WTC11 (cell line): ENCODE measurements around the gene IL4R. TPM values are rescaled to one million over a fixed set of nuclear protein-coding genes. Genes with fewer than 3 reads are reported as not detected.

Experiments used
- ATAC-seq: fragments of 200-7000 bp; cut with Tn5 transposase; 2 replicates; pipeline ENCODE4 v1.10.0; 2021; ENCODE audit warnings: mild to moderate bottlenecking, moderate library complexity
- CTCF ChIA-PET: fragments of 300-600 bp; sonication (Branson Sonifier 250); formaldehyde crosslinking; loops from one replicate; lab custom pipeline; 2021; ENCODE audit warnings: antibody characterized with exemption; lab: Charles Lee
- POLR2A ChIA-PET: fragments of 350-600 bp; sonication (Branson Sonifier 250); formaldehyde crosslinking; loops from one replicate; lab custom pipeline; 2021; ENCODE audit warnings: antibody characterized with exemption; lab: Charles Lee
- DNase-seq: peaks from one replicate; pipeline ENCODE4 v3.0.0; 2021; ENCODE audit warnings: low spot score
- H3K27ac Mint-ChIP-seq: 2 replicates; pipeline ENCODE4 v1.8.0; 2021; ENCODE audit warnings: mixed read lengths
- H3K27me3 Mint-ChIP-seq: 2 replicates; pipeline ENCODE4 v1.8.0; 2021; ENCODE audit warnings: low read depth, mild to moderate bottlenecking, moderate library complexity, mixed read lengths
- H3K36me3 Mint-ChIP-seq: 2 replicates; pipeline ENCODE4 v1.8.0; 2021; ENCODE audit warnings: mixed read lengths
- H3K4me1 Mint-ChIP-seq: 2 replicates; pipeline ENCODE4 v1.8.0; 2022; ENCODE audit warnings: mixed read lengths
- H3K4me3 Mint-ChIP-seq: 2 replicates; pipeline ENCODE4 v1.8.0; 2021; ENCODE audit warnings: mild to moderate bottlenecking, moderate library complexity, mixed read lengths
- H3K9me3 Mint-ChIP-seq: 2 replicates; pipeline ENCODE4 v1.8.0; 2021; ENCODE audit warnings: mixed read lengths
- AR ChIP-seq: fragments of 250-450 bp; sonication (Bioruptor Pico); IDR thresholded peaks from 2 replicates; pipeline ENCODE4 v1.9.0; 2021; ENCODE audit warnings: mild to moderate bottlenecking
- CBFB ChIP-seq: sonication (generic); formaldehyde crosslinking; IDR thresholded peaks from 2 replicates; pipeline ENCODE4 v1.8.1; 2022; ENCODE audit warnings: mild to moderate bottlenecking, low read depth, missing genetic modification reagents
- E2F1 ChIP-seq: sonication (generic); formaldehyde crosslinking; IDR thresholded peaks from 2 replicates; pipeline ENCODE4 v1.8.0; 2022; ENCODE audit warnings: mild to moderate bottlenecking, missing genetic modification reagents
- EMX1 ChIP-seq: fragments of 250-450 bp; sonication (Bioruptor Pico); IDR thresholded peaks from 2 replicates; pipeline ENCODE4 v1.8.0; 2021; ENCODE audit warnings: mild to moderate bottlenecking
- ERG ChIP-seq: fragments of 250-450 bp; sonication (Bioruptor Pico); IDR thresholded peaks from 2 replicates; pipeline ENCODE4 v1.8.0; 2021; ENCODE audit warnings: mild to moderate bottlenecking
- FOXP4 ChIP-seq: sonication (generic); formaldehyde crosslinking; IDR thresholded peaks from 2 replicates; pipeline ENCODE4 v1.8.0; 2022; ENCODE audit warnings: mild to moderate bottlenecking, missing genetic modification reagents
- GTF2I ChIP-seq: fragments of 250-450 bp; sonication (Bioruptor Pico); conservative IDR thresholded peaks from 2 replicates; pipeline ENCODE4 v1.4.0; 2021; ENCODE audit warnings: mild to moderate bottlenecking
- HMGA2 ChIP-seq: fragments of 250-450 bp; sonication (Bioruptor Pico); IDR thresholded peaks from 2 replicates; pipeline ENCODE4 v1.4.0; 2021; ENCODE audit warnings: mild to moderate bottlenecking, moderate library complexity
- IRF1 ChIP-seq: sonication (generic); formaldehyde crosslinking; IDR thresholded peaks from 2 replicates; pipeline ENCODE4 v1.8.0; 2023; ENCODE audit warnings: missing genetic modification reagents
- NFYB ChIP-seq: sonication (generic); formaldehyde crosslinking; conservative IDR thresholded peaks from 2 replicates; pipeline ENCODE4 v1.8.0; 2022; ENCODE audit warnings: low read depth, missing genetic modification reagents
- PREB ChIP-seq: sonication (generic); formaldehyde crosslinking; IDR thresholded peaks from 2 replicates; pipeline ENCODE4 v1.8.1; 2022; ENCODE audit warnings: mild to moderate bottlenecking, missing genetic modification reagents, moderate library complexity, borderline replicate concordance
- PRRX2 ChIP-seq: fragments of 250-450 bp; sonication (Bioruptor Pico); IDR thresholded peaks from 2 replicates; pipeline ENCODE4 v1.8.0; 2021; ENCODE audit warnings: mild to moderate bottlenecking
- RELA ChIP-seq: sonication (generic); formaldehyde crosslinking; IDR thresholded peaks from 2 replicates; pipeline ENCODE4 v1.8.1; 2022; ENCODE audit warnings: missing genetic modification reagents, mild to moderate bottlenecking, borderline replicate concordance
- RORB ChIP-seq: fragments of 250-450 bp; sonication (Bioruptor Pico); IDR thresholded peaks from 2 replicates; pipeline ENCODE4 v1.9.0; 2021; ENCODE audit warnings: mild to moderate bottlenecking
- ZNF263 ChIP-seq: sonication (generic); formaldehyde crosslinking; IDR thresholded peaks from 2 replicates; pipeline ENCODE4 v1.8.1; 2022; ENCODE audit warnings: low read depth, mild to moderate bottlenecking, moderate library complexity, missing genetic modification reagents
- ZNF396 ChIP-seq: fragments of 250-450 bp; sonication (Bioruptor Pico); IDR thresholded peaks from 2 replicates; pipeline ENCODE4 v1.8.0; 2021; ENCODE audit warnings: mild to moderate bottlenecking, moderate library complexity, borderline replicate concordance
- ZNF423 ChIP-seq: fragments of 250-450 bp; sonication (Bioruptor Pico); IDR thresholded peaks from 2 replicates; pipeline ENCODE4 v2.1.2; 2022; ENCODE audit warnings: mild to moderate bottlenecking, moderate library complexity
- ZNF425 ChIP-seq: fragments of 250-450 bp; sonication (Bioruptor Pico); conservative IDR thresholded peaks from 2 replicates; pipeline ENCODE4 v1.9.0; 2021; ENCODE audit warnings: mild to moderate bottlenecking
- ZNF532 ChIP-seq: fragments of 250-450 bp; sonication (Bioruptor Pico); IDR thresholded peaks from 2 replicates; pipeline ENCODE4 v1.9.0; 2021; ENCODE audit warnings: mild to moderate bottlenecking, borderline replicate concordance
- total RNA-seq: library from RNA; stranded (reverse); gene quantifications from 3 replicates; pipeline ENCODE4 v1.2.3, GENCODE V29; 2021

Gene IL4R
- total RNA-seq, 1 experiment from 2014 or later, result 28.7 TPM

GRCh38 chr16:27408012-27408601, 94.3 kb downstream of the IL4R start (continued):
- TF ChIP-seq RORB, result no peak
- TF ChIP-seq EMX1, result no peak
- no peak for TF ChIP-seq NFYB (CRISPR knock-in tag)
- TF ChIP-seq ZNF396 (CRISPR knock-in tag), result no peak
- no peak for TF ChIP-seq ZNF263
- no peak for TF ChIP-seq PREB (CRISPR knock-in tag)
- TF ChIP-seq IRF1, result no peak
- TF ChIP-seq RELA (CRISPR knock-in tag), result no peak
- no peak for TF ChIP-seq HMGA2

GRCh38 chr16:27408602-27409031, 94.8 kb downstream of the IL4R start:
- ChIA-PET CTCF (interaction anchor here (1.1 to 1.4 kb wide), 2 partner anchors 227 to 229 kb away, joined by 4 to 5 read pairs; no protein-coding TSS in a partner anchor), POLR2A (no interaction called here)
- Mint-ChIP-seq H3K4me3 (no peak overlapping the region), H3K27ac (no peak overlapping the region), H3K27me3 (no peaks in the 10 kb centered on the region), H3K4me1 (peaks cover 23% of the 10 kb centered on the region), H3K9me3 (peaks cover 18% of the 10 kb centered on the region), H3K36me3 (peaks cover 9% of the 10 kb centered on the region)
- ATAC-seq (no peak), DNase-seq (no peak)
- TF ChIP-seq ZNF425, result no peak
- no peak for TF ChIP-seq FOXP4 (CRISPR knock-in tag)
- TF ChIP-seq ERG (CRISPR knock-in tag), result no peak
- no peak for TF ChIP-seq E2F1
- no peak for TF ChIP-seq ZNF423 (CRISPR knock-in tag)
- TF ChIP-seq IRF1, result no peak
- no peak for TF ChIP-seq CBFB (CRISPR knock-in tag)
- no peak for TF ChIP-seq GTF2I
- TF ChIP-seq ZNF532, result no peak
- TF ChIP-seq PRRX2, result no peak
- TF ChIP-seq AR (CRISPR knock-in tag), result no peak
